Coronary artery (tissue), 2 donors: Measurements from ENCODE around the gene POMGNT1.
A peak's percentile ranks its signal among the peaks of the same experiment; 100 is the strongest.

Source experiments
- DNase-seq: peaks from one replicate; pipeline ENCODE4 v3.0.0-alpha.2; 2017; ENCODE audit warnings: low spot score
- H3K27ac ChIP-seq, 2 donors: fragments of 200-600 bp; sonication (generic); one replicate each; pipeline ENCODE4 v1.5.1; 2016 to 2019
- H3K4me3 ChIP-seq: fragments of 200-600 bp; sonication (generic); 2 replicates; pipeline ENCODE4 v1.5.1; 2016; ENCODE audit warnings: mild to moderate bottlenecking, moderate library complexity
- CTCF ChIP-seq: fragments of 200-600 bp; sonication (generic); IDR thresholded peaks from one replicate; pipeline ENCODE4 v1.5.1; 2019; ENCODE audit warnings: antibody characterized with exemption

Gene POMGNT1

GRCh38 chr1:46186076-46186475 lies 12.2 kb downstream of the POMGNT1 start:
- Histone ChIP-seq H3K4me3 (no peak overlapping the region), H3K27ac (no peak overlapping the region)
- no peak for TF ChIP-seq CTCF
- no peak for DNase-seq

- H3K4me3 ChIP-seq, result no peak overlapping the region
- no peak for DNase-seq
These were observed 13.1 kb downstream of the POMGNT1 start for GRCh38 chr1:46184920-46185658.

GRCh38 chr1:46183926-46184557 lies 14.2 kb downstream of the POMGNT1 start:
- no peak for TF ChIP-seq CTCF
- Histone ChIP-seq H3K4me3 (no peak overlapping the region), H3K27ac (peak overlapping the region; percentile 66 to 89)
- no peak for DNase-seq

More at GRCh38 chr1:46184920-46185658, 13.1 kb downstream of the POMGNT1 start:
- H3K27ac ChIP-seq, result no peak overlapping the region
- TF ChIP-seq CTCF, result no peak

- Histone ChIP-seq H3K27ac (peak overlapping the region; percentile 66 to 89), H3K4me3 (no peak overlapping the region)
- peak; percentile 87 for DNase-seq
- TF ChIP-seq CTCF, result no peak
These were observed 15.0 kb downstream of the POMGNT1 start for GRCh38 chr1:46183079-46183847.

- Histone ChIP-seq H3K27ac (peak overlapping the region in 1 of 2 donors; percentile 44), H3K4me3 (no peak overlapping the region)
- DNase-seq, result no peak
- TF ChIP-seq CTCF, result no peak
These were observed 16.6 kb downstream of the POMGNT1 start for GRCh38 chr1:46181343-46182260.

GRCh38 chr1:46180082-46180616 lies 18.1 kb downstream of the POMGNT1 start:
- DNase-seq, result no peak
- no peak overlapping the region for H3K4me3 ChIP-seq
- TF ChIP-seq CTCF, result no peak
- H3K27ac ChIP-seq, result no peak overlapping the region
